Limb (tissue), 2 donors: ENCODE results near the gene BDP1.
"Not testable (repeated sequence)": the region's sequence is repeated elsewhere in the genome, so short reads cannot be mapped to it uniquely, and the experiment has no call there.

Experiments used
- DNase-seq, 2 donors: peaks; one replicate each; pipeline ENCODE4 v3.0.0-alpha.2; 2016; ENCODE audit errors: extremely low spot score in 2 of 2

Gene BDP1

GRCh38 chr5:71609916-71610315, 154.5 kb downstream of the BDP1 start:
- not testable (repeated sequence) for DNase-seq

GRCh38 chr5:71615809-71616208, 160.4 kb downstream of the BDP1 start:
- no peak for DNase-seq
